Vagina (tissue), 2 donors: ENCODE results near the gene ELFN2. TPM values are rescaled to one million over a fixed set of nuclear protein-coding genes. Genes with fewer than 3 reads are reported as not detected.
"Not testable (repeated sequence)": the region's sequence is repeated elsewhere in the genome, so short reads cannot be mapped to it uniquely, and the experiment has no call there.

Experiments used
- DNase-seq, 2 donors: peaks; one replicate each; pipeline ENCODE4 v3.0.0-alpha.2; 2017; ENCODE audit errors: extremely low spot score in 2 of 2
- H3K27ac ChIP-seq: fragments of 200-600 bp; sonication (generic); one replicate; pipeline ENCODE4 v1.5.1; 2019
- H3K27me3 ChIP-seq: fragments of 200-600 bp; sonication (generic); one replicate; pipeline ENCODE4 v1.5.1; 2019
- H3K36me3 ChIP-seq, 2 donors: fragments of 200-600 bp; sonication (generic); one replicate each; pipeline ENCODE4 v1.5.1; 2017 to 2019
- H3K4me1 ChIP-seq: fragments of 200-600 bp; sonication (generic); one replicate; pipeline ENCODE4 v1.5.1; 2019
- H3K4me3 ChIP-seq, 2 donors: fragments of 200-600 bp; sonication (generic); 1 replicate in 1 of 2; 2 replicates in 1 of 2; pipeline ENCODE4 v1.5.1; 2016 to 2019
- H3K9me3 ChIP-seq: fragments of 200-600 bp; sonication (generic); one replicate; pipeline ENCODE4 v1.5.1; 2019
- CTCF ChIP-seq, 3 experiments: fragments of 450-650 bp in 2 of 3; fragments of 200-600 bp in 1 of 3; sonication (generic) in 1 of 3; IDR thresholded peaks; one replicate each; pipeline ENCODE4 v1.5.1; 2017 to 2019; ENCODE audit warnings: antibody characterized with exemption in 3 of 3, mild to moderate bottlenecking in 2 of 3, moderate library complexity in 2 of 3
- POLR2A ChIP-seq, 2 donors: fragments of 450-650 bp; IDR thresholded peaks; one replicate each; pipeline ENCODE4 v1.6.1; 2017; ENCODE audit warnings: antibody characterized with exemption in 2 of 2, mild to moderate bottlenecking in 2 of 2, moderate library complexity in 2 of 2
- POLR2AphosphoS5 ChIP-seq, 2 donors: sonication (generic); formaldehyde crosslinking; IDR thresholded peaks; one replicate each; pipeline ENCODE4 v1.9.0; 2017; ENCODE audit warnings: antibody characterized with exemption in 2 of 2, mild to moderate bottlenecking in 2 of 2, low read depth in 1 of 2; ENCODE audit not compliant: insufficient read depth in 1 of 2
- intact Hi-C: fragments of 100-400 bp; cut with DNase I; formaldehyde crosslinking; loops from one replicate; pipeline ENCODE4 v1.15.1; 2023
- total RNA-seq: library from RNA; depleted of rRNA; stranded (reverse); fragments of >200 nt; gene quantifications from one replicate; pipeline ENCODE4 v1.2.3, GENCODE V29; 2016

ELFN2 gene
- total RNA-seq, 1 donor from 2014 or later, result not detected

- Histone ChIP-seq H3K4me3 (no peak overlapping the region), H3K36me3 (no peaks in the 10 kb centered on the region), H3K9me3 (no peaks in the 10 kb centered on the region), H3K27ac (no peak overlapping the region), H3K4me1 (no peaks in the 10 kb centered on the region), H3K27me3 (peaks cover 4% of the 10 kb centered on the region)
- no peak for DNase-seq
- TF ChIP-seq CTCF (IDR thresholded peaks at IDR 0.05), result no peak
- TF ChIP-seq POLR2AphosphoS5 (IDR thresholded peaks at IDR 0.05; ENCODE audit: insufficient read depth in 1 of 2, low read depth in 1 of 2), result no peak
- no peak for TF ChIP-seq POLR2A (IDR thresholded peaks at IDR 0.05)
- intact Hi-C loops, result loop anchor here (10.0 kb wide), 1 partner anchor 125 kb away; no protein-coding TSS in a partner anchor
These were observed 97.8 kb downstream of the ELFN2 start for GRCh38 chr22:37329238-37330140.

GRCh38 chr22:37328538-37329237 lies 98.6 kb downstream of the ELFN2 start:
- intact Hi-C loops, result loop anchor here (10.0 kb wide), 1 partner anchor 126 kb away; no protein-coding TSS in a partner anchor
- not testable (repeated sequence) for H3K9me3 ChIP-seq, H3K4me1 ChIP-seq, H3K36me3 ChIP-seq, H3K27ac ChIP-seq, H3K4me3 ChIP-seq, H3K27me3 ChIP-seq, DNase-seq

- H3K36me3 ChIP-seq, result no peaks in the 10 kb centered on the region
- no peaks in the 10 kb centered on the region for H3K4me1 ChIP-seq
- TF ChIP-seq POLR2AphosphoS5 (IDR thresholded peaks at IDR 0.05; ENCODE audit: insufficient read depth in 1 of 2, low read depth in 1 of 2) (no peak), CTCF (IDR thresholded peaks at IDR 0.05) (no peak), POLR2A (IDR thresholded peaks at IDR 0.05) (no peak)
- no peak overlapping the region for H3K4me3 ChIP-seq
- DNase-seq, result no peak
- H3K27me3 ChIP-seq, result peaks cover 4% of the 10 kb centered on the region
- intact Hi-C loops, result loop anchor here (10.0 kb wide), 1 partner anchor 127 kb away; no protein-coding TSS in a partner anchor
- no peak overlapping the region for H3K27ac ChIP-seq
- H3K9me3 ChIP-seq, result no peaks in the 10 kb centered on the region
These were observed 99.3 kb downstream of the ELFN2 start for GRCh38 chr22:37328017-37328416.

GRCh38 chr22:37326726-37327125 lies 100.6 kb downstream of the ELFN2 start:
- TF ChIP-seq CTCF (IDR thresholded peaks at IDR 0.05) (no peak), POLR2AphosphoS5 (IDR thresholded peaks at IDR 0.05; ENCODE audit: insufficient read depth in 1 of 2, low read depth in 1 of 2) (no peak), POLR2A (IDR thresholded peaks at IDR 0.05) (no peak)
- Histone ChIP-seq H3K4me3 (no peak overlapping the region), H3K27me3 (peaks cover 4% of the 10 kb centered on the region), H3K27ac (no peak overlapping the region), H3K4me1 (no peaks in the 10 kb centered on the region), H3K36me3 (no peaks in the 10 kb centered on the region), H3K9me3 (no peaks in the 10 kb centered on the region)
- DNase-seq, result no peak
- intact Hi-C loops, result loop anchor here (10.0 kb wide), 1 partner anchor 128 kb away; no protein-coding TSS in a partner anchor

GRCh38 chr22:37325039-37325395 lies 102.3 kb downstream of the ELFN2 start:
- no peak for TF ChIP-seq POLR2A (IDR thresholded peaks at IDR 0.05)
- TF ChIP-seq CTCF (IDR thresholded peaks at IDR 0.05), result no peak
- no peak for TF ChIP-seq POLR2AphosphoS5 (IDR thresholded peaks at IDR 0.05; ENCODE audit: insufficient read depth in 1 of 2, low read depth in 1 of 2)
- no peaks in the 10 kb centered on the region for H3K9me3 ChIP-seq
- H3K4me1 ChIP-seq, result no peaks in the 10 kb centered on the region
- no peak overlapping the region for H3K27ac ChIP-seq
- H3K27me3 ChIP-seq, result peaks cover 4% of the 10 kb centered on the region
- H3K36me3 ChIP-seq, result no peaks in the 10 kb centered on the region
- intact Hi-C loops, result loop anchor here (10.0 kb wide), 1 partner anchor 130 kb away; no protein-coding TSS in a partner anchor
- H3K4me3 ChIP-seq, result no peak overlapping the region
- no peak for DNase-seq
